A673 (cell line): ENCODE results near the gene FOXK1. TPM values are rescaled to one million over a fixed set of nuclear protein-coding genes. Genes with fewer than 3 reads are reported as not detected.

Source experiments
- BruUV-seq: library from RNA; stranded (reverse); fragments of 400-500 nt; replicated peaks from 2 replicates; lab custom pipeline; 2021; lab: Mats Ljungman, UMichigan
- CTCF ChIA-PET: fragments of 300-600 bp; sonication (Branson Sonifier 250); formaldehyde crosslinking; loops from one replicate; lab custom pipeline; 2022; ENCODE audit warnings: antibody characterized with exemption; lab: Charles Lee
- POLR2A ChIA-PET: fragments of 300-600 bp; sonication (Branson Sonifier 250); formaldehyde crosslinking; loops from one replicate; lab custom pipeline; 2022; ENCODE audit warnings: antibody characterized with exemption; ENCODE audit not compliant: low non-redundant PET; lab: Charles Lee
- DNase-seq: peaks from one replicate; pipeline ENCODE4 v3.0.0-alpha.2; 2015; ENCODE audit warnings: low spot score
- H3K27ac ChIP-seq: fragments of 200-600 bp; sonication (generic); 2 replicates; pipeline ENCODE4 v1.5.1; 2016; ENCODE audit warnings: mixed run types, low read depth, mild to moderate bottlenecking, mixed read lengths, antibody characterized with exemption, low read length; ENCODE audit not compliant: poor library complexity, severe bottlenecking
- H3K27me3 ChIP-seq: fragments of 200-600 bp; sonication (generic); replicated peaks from 2 replicates; pipeline ENCODE4 v1.6.1; 2017; ENCODE audit warnings: mixed run types, low read depth, mild to moderate bottlenecking, mixed read lengths, antibody characterized with exemption, low read length; ENCODE audit not compliant: insufficient read depth, poor library complexity
- H3K36me3 ChIP-seq: fragments of 200-600 bp; sonication (generic); 2 replicates; pipeline ENCODE4 v1.6.1; 2016; ENCODE audit warnings: mixed run types, mild to moderate bottlenecking, mixed read lengths, antibody characterized with exemption, low read length; ENCODE audit not compliant: insufficient read depth, poor library complexity, severe bottlenecking
- H3K4me1 ChIP-seq: fragments of 200-600 bp; sonication (generic); 2 replicates; pipeline ENCODE4 v1.6.1; 2017; ENCODE audit warnings: mixed run types, mild to moderate bottlenecking, mixed read lengths, antibody characterized with exemption, low read length; ENCODE audit not compliant: insufficient read depth, poor library complexity, severe bottlenecking
- H3K4me3 ChIP-seq: fragments of 200-600 bp; sonication (generic); 2 replicates; pipeline ENCODE4 v1.5.1; 2016; ENCODE audit warnings: low read depth, mixed run types, mild to moderate bottlenecking, mixed read lengths, low read length; ENCODE audit not compliant: poor library complexity, severe bottlenecking
- H3K9me3 ChIP-seq: fragments of 200-600 bp; sonication (generic); 2 replicates; pipeline ENCODE4 v1.6.1; 2016; ENCODE audit warnings: mixed run types, low read depth, mild to moderate bottlenecking, mixed read lengths, antibody characterized with exemption, low read length; ENCODE audit not compliant: poor library complexity, severe bottlenecking
- CTCF ChIP-seq: fragments of 300-800, 200-600 bp; sonication (generic); conservative IDR thresholded peaks from 2 replicates; pipeline ENCODE4 v1.5.1; 2017; ENCODE audit warnings: low read depth, mild to moderate bottlenecking, antibody characterized with exemption, low read length, moderate library complexity, mixed read lengths
- EZH2 ChIP-seq: fragments of 200-600 bp; sonication (generic); IDR thresholded peaks from 2 replicates; pipeline ENCODE4 v1.6.1; 2017; ENCODE audit warnings: borderline replicate concordance, low read depth, mild to moderate bottlenecking, mixed read lengths, antibody characterized with exemption, low read length; ENCODE audit not compliant: poor library complexity, severe bottlenecking
- intact Hi-C: fragments of 100-400 bp; cut with micrococcal nuclease; formaldehyde crosslinking; loops from one replicate; pipeline ENCODE4 v1.10.0; 2022; ENCODE audit not compliant: unreplicated experiment
- total RNA-seq: library from RNA; stranded (reverse); gene quantifications from 2 replicates; pipeline ENCODE4 v1.2.3, GENCODE V29; 2021

The FOXK1 gene
- total RNA-seq, 1 experiment from 2014 or later, result 43.8 TPM

DNA sequence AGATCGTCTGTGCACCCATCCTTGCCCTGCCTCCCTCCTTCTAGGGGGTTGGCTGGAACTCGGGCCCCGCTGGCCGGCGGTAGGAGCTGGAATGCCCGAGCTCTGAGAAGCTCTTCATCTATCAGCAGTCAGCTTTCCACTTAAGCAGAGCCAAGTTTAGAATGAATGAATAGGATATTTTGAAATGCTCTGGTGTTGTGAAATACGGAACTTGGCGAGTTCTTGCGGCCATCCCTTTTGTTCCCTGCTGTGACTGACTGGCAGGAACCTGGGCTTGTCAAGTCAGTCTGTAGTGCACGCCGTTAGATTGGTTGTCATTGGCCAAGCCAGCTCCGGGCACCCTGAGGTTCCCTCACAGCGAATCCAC lies 33.3 kb downstream of the FOXK1 start:
- DNase-seq, result peak; percentile 90
- peak overlapping the region; percentile 32 for H3K27ac ChIP-seq
- no peaks in the 10 kb centered on the region for H3K36me3 ChIP-seq
- H3K4me3 ChIP-seq, result peak overlapping the region; percentile 35
- BruUV-seq, result no TSS peak
- CTCF ChIA-PET, result no interaction called here
- H3K9me3 ChIP-seq, result no peaks in the 10 kb centered on the region
- H3K4me1 ChIP-seq, result peaks cover 32% of the 10 kb centered on the region
- H3K27me3 ChIP-seq, result no peaks in the 10 kb centered on the region
- TF ChIP-seq CTCF (no peak), EZH2 (no peak)
- intact Hi-C loops, result no loop called here
- POLR2A ChIA-PET, result no interaction called here

DNA sequence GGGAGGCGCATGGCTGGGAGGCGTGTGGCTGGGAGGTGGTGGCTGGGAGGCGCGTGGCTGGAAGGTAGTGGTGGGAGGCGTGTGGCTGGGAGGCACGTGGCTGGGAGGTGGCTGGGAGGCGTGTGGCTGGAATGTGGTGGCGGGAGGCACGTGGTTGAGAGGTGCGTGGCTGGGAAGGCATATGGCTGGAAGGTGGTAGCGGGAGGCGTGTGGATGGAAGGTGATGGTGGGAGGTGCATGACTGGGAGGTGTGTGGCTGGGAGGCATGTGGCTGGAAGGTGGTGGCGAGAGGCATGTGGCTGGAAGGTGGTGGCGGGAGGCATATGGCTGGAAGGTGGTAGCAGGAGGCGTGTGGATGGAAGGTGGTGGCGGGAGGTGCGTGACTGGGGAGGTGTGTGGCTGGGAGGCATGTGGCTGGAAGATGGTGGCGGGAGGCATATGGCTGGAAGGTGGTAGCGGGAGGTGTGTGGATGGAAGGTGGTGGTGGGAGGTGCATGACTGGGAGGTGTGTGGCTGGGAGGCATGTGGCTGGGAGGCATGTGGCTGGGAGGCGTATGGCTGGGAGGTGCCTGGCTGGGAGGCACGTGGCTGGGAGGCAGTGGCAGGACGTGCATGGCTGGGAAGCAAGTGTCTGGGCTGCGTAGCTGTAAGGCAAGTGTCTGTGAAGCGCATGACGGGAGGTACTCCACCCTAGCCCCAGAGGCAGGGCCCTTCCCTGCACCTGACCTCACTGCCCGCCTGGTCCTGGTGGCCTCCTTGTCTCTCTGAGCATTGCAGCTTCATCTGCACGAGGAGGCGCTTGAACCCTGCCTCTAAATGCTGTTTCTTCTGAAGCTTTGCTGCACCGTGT lies 35.1 kb downstream of the FOXK1 start:
- no peak for DNase-seq
- POLR2A ChIA-PET, result no interaction called here
- Histone ChIP-seq H3K9me3 (no peaks in the 10 kb centered on the region), H3K27ac (no peak overlapping the region), H3K4me3 (no peak overlapping the region), H3K36me3 (no peaks in the 10 kb centered on the region), H3K4me1 (peaks cover 32% of the 10 kb centered on the region), H3K27me3 (no peaks in the 10 kb centered on the region)
- TF ChIP-seq EZH2 (no peak), CTCF (no peak)
- intact Hi-C loops, result no loop called here
- CTCF ChIA-PET, result no interaction called here
- no TSS peak for BruUV-seq

DNA sequence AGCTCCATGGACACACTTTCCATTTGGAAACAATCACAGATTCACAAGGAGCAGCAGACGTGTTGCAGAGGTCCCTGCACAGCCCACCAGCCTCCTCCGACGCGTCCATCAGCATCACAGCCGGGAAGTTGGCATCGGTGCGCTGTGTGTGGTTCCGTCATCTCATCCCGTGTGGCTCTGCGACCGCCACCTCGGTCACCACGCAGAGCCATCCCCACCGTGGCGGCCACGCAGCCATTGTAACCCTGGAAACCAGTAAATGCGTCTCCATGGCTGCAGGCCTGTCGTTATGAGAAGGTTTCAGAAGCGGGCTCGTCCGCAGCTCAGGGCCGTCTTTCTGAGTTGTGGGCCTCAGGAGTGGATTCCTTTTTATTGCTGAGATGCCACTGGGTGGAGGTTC lies 36.0 kb downstream of the FOXK1 start:
- ChIA-PET CTCF (no interaction called here), POLR2A (no interaction called here)
- no peak overlapping the region for H3K4me3 ChIP-seq
- no peaks in the 10 kb centered on the region for H3K27me3 ChIP-seq
- no peaks in the 10 kb centered on the region for H3K36me3 ChIP-seq
- TF ChIP-seq EZH2, result no peak
- no peak for TF ChIP-seq CTCF
- intact Hi-C loops, result no loop called here
- BruUV-seq, result no TSS peak
- H3K9me3 ChIP-seq, result no peaks in the 10 kb centered on the region
- DNase-seq, result no peak
- no peak overlapping the region for H3K27ac ChIP-seq
- peaks cover 26% of the 10 kb centered on the region for H3K4me1 ChIP-seq
